ENCODE results near the gene RMRP.
"Not testable (repeated sequence)": the region's sequence is repeated elsewhere in the genome, so short reads cannot be mapped to it uniquely, and the experiment has no call there.

RMRP gene

GRCh38 chr9:35612843-35613242 lies 45.0 kb downstream of the RMRP start:
- no peak for DNase-seq (ENCODE audit: low read depth in 3 of 3, low spot score in 1 of 3)

- not testable (repeated sequence) for DNase-seq (ENCODE audit: low read depth in 3 of 3, low spot score in 1 of 3)
Measured at GRCh38 chr9:35612066-35612465, 45.8 kb downstream of the RMRP start.

- peak; percentile 21 to 30 (median 27) for DNase-seq (ENCODE audit: low read depth in 3 of 3, low spot score in 1 of 3)
Measured at GRCh38 chr9:35611230-35611797, 46.5 kb downstream of the RMRP start.

- no peak for DNase-seq (ENCODE audit: low read depth in 3 of 3, low spot score in 1 of 3)
Measured at GRCh38 chr9:35609820-35610163, 48.0 kb downstream of the RMRP start.

GRCh38 chr9:35609001-35609819 lies 48.6 kb downstream of the RMRP start:
- no peak for DNase-seq (ENCODE audit: low read depth in 3 of 3, low spot score in 1 of 3)

GRCh38 chr9:35608221-35608620 lies 49.6 kb downstream of the RMRP start:
- DNase-seq (ENCODE audit: low read depth in 3 of 3, low spot score in 1 of 3), result no peak
